ENCODE results near the gene SAE1. TPM values are rescaled to one million over a fixed set of nuclear protein-coding genes. Genes with fewer than 3 reads are reported as not detected.

The SAE1 gene
- total and polyA plus RNA-seq, 2 experiments from 2014 or later, result 143 to 177 TPM

GRCh38 chr19:47151627-47152026 lies 21.0 kb downstream of the SAE1 start:
- Histone ChIP-seq H3K4me2 (ENCODE audit: unreplicated experiment) (no peak overlapping the region), H4K20me1 (ENCODE audit: insufficient read depth) (no peaks in the 10 kb centered on the region), H3K79me2 (ENCODE audit: insufficient read depth) (peaks cover 83% of the 10 kb centered on the region), H3K27ac (no peak overlapping the region), H3K36me3 (ENCODE audit: low read depth) (peaks cover 63% of the 10 kb centered on the region), H3K4me1 (ENCODE audit: insufficient read depth) (no peaks in the 10 kb centered on the region), H3K9ac (no peak overlapping the region), H3F3A (ENCODE audit: insufficient read depth) (peaks cover 5% of the 10 kb centered on the region), H3K27me3 (replicated peaks; ENCODE audit: insufficient read depth) (no peaks in the 10 kb centered on the region), H3K4me3 (no peak overlapping the region), H2AFZ (no peak overlapping the region), H3K9me2 (ENCODE audit: insufficient read depth) (no peaks in the 10 kb centered on the region), H3K9me3 (ENCODE audit: low read depth) (no peaks in the 10 kb centered on the region)
- in situ Hi-C loops (cut with MboI), result no loop called here
- 95 to 100% methylated on average over 3 of the region's 3 CpGs for WGBS, 2 experiments (ENCODE audit: low coverage in 1 of 2, low lambda C conversion rate in 2 of 2, missing lambda C conversion rate in 2 of 2)
- DNase-seq, result no peak
- no peak for TF ChIP-seq EZH2phosphoT487 (IDR thresholded peaks at IDR 0.05; ENCODE audit: insufficient read depth, low read depth)
- no peak for TF ChIP-seq EZH2 (IDR thresholded peaks at IDR 0.05; ENCODE audit: insufficient read depth, poor library complexity, severe bottlenecking)

- Histone ChIP-seq H3K27ac (no peak overlapping the region), H3F3A (ENCODE audit: insufficient read depth) (peaks cover 10% of the 10 kb centered on the region), H3K4me2 (ENCODE audit: unreplicated experiment) (no peak overlapping the region), H3K9ac (no peak overlapping the region), H3K4me1 (ENCODE audit: insufficient read depth) (peaks cover 6% of the 10 kb centered on the region), H3K9me3 (ENCODE audit: low read depth) (no peaks in the 10 kb centered on the region), H3K4me3 (no peak overlapping the region), H3K9me2 (ENCODE audit: insufficient read depth) (no peaks in the 10 kb centered on the region), H4K20me1 (ENCODE audit: insufficient read depth) (no peaks in the 10 kb centered on the region), H3K27me3 (replicated peaks; ENCODE audit: insufficient read depth) (no peaks in the 10 kb centered on the region), H2AFZ (no peak overlapping the region), H3K36me3 (ENCODE audit: low read depth) (peaks cover 64% of the 10 kb centered on the region), H3K79me2 (ENCODE audit: insufficient read depth) (peaks cover 77% of the 10 kb centered on the region)
- in situ Hi-C loops (cut with MboI), result no loop called here
- no peak for TF ChIP-seq EZH2 (IDR thresholded peaks at IDR 0.05; ENCODE audit: insufficient read depth, poor library complexity, severe bottlenecking)
- TF ChIP-seq EZH2phosphoT487 (IDR thresholded peaks at IDR 0.05; ENCODE audit: insufficient read depth, low read depth), result no peak
- no peak for DNase-seq
- 98 to 100% methylated on average over 1 of the region's 1 CpG for WGBS, 2 experiments (ENCODE audit: low coverage in 1 of 2, low lambda C conversion rate in 2 of 2, missing lambda C conversion rate in 2 of 2)
These were observed 21.6 kb downstream of the SAE1 start for GRCh38 chr19:47152205-47152604.

GRCh38 chr19:47152632-47153031 lies 22.0 kb downstream of the SAE1 start:
- in situ Hi-C loops (cut with MboI), result no loop called here
- Histone ChIP-seq H3K9me2 (ENCODE audit: insufficient read depth) (no peaks in the 10 kb centered on the region), H3K4me2 (ENCODE audit: unreplicated experiment) (no peak overlapping the region), H3K4me3 (no peak overlapping the region), H3K9me3 (ENCODE audit: low read depth) (no peaks in the 10 kb centered on the region), H4K20me1 (ENCODE audit: insufficient read depth) (no peaks in the 10 kb centered on the region), H3F3A (ENCODE audit: insufficient read depth) (peaks cover 15% of the 10 kb centered on the region), H3K27ac (no peak overlapping the region), H3K36me3 (ENCODE audit: low read depth) (peaks cover 65% of the 10 kb centered on the region), H2AFZ (no peak overlapping the region), H3K9ac (no peak overlapping the region), H3K4me1 (ENCODE audit: insufficient read depth) (peaks cover 10% of the 10 kb centered on the region), H3K79me2 (ENCODE audit: insufficient read depth) (peaks cover 73% of the 10 kb centered on the region), H3K27me3 (replicated peaks; ENCODE audit: insufficient read depth) (no peaks in the 10 kb centered on the region)
- 89 to 92% methylated on average over 2 of the region's 2 CpGs for WGBS, 2 experiments (ENCODE audit: low coverage in 1 of 2, low lambda C conversion rate in 2 of 2, missing lambda C conversion rate in 2 of 2)
- TF ChIP-seq EZH2 (IDR thresholded peaks at IDR 0.05; ENCODE audit: insufficient read depth, poor library complexity, severe bottlenecking), result no peak
- TF ChIP-seq EZH2phosphoT487 (IDR thresholded peaks at IDR 0.05; ENCODE audit: insufficient read depth, low read depth), result no peak
- DNase-seq, result no peak

- H3K27ac ChIP-seq, result no peak overlapping the region
- in situ Hi-C loops (cut with MboI), result no loop called here
- H3F3A ChIP-seq (ENCODE audit: insufficient read depth), result peaks cover 21% of the 10 kb centered on the region
- 94 to 97% methylated on average over 2 of the region's 2 CpGs for WGBS, 2 experiments (ENCODE audit: low coverage in 1 of 2, low lambda C conversion rate in 2 of 2, missing lambda C conversion rate in 2 of 2)
- H3K4me3 ChIP-seq, result no peak overlapping the region
- no peaks in the 10 kb centered on the region for H3K9me3 ChIP-seq (ENCODE audit: low read depth)
- no peaks in the 10 kb centered on the region for H3K9me2 ChIP-seq (ENCODE audit: insufficient read depth)
- no peak overlapping the region for H3K9ac ChIP-seq
- H2AFZ ChIP-seq, result no peak overlapping the region
- H3K79me2 ChIP-seq (ENCODE audit: insufficient read depth), result peaks cover 66% of the 10 kb centered on the region
- H3K36me3 ChIP-seq (ENCODE audit: low read depth), result peaks cover 60% of the 10 kb centered on the region
- H3K27me3 ChIP-seq (replicated peaks; ENCODE audit: insufficient read depth), result no peaks in the 10 kb centered on the region
- DNase-seq, result no peak
- peaks cover 16% of the 10 kb centered on the region for H3K4me1 ChIP-seq (ENCODE audit: insufficient read depth)
- no peak overlapping the region for H3K4me2 ChIP-seq (ENCODE audit: unreplicated experiment)
- no peaks in the 10 kb centered on the region for H4K20me1 ChIP-seq (ENCODE audit: insufficient read depth)
- TF ChIP-seq EZH2 (IDR thresholded peaks at IDR 0.05; ENCODE audit: insufficient read depth, poor library complexity, severe bottlenecking), result no peak
- TF ChIP-seq EZH2phosphoT487 (IDR thresholded peaks at IDR 0.05; ENCODE audit: insufficient read depth, low read depth), result no peak
These were observed 22.6 kb downstream of the SAE1 start for GRCh38 chr19:47153266-47153665.

DNA sequence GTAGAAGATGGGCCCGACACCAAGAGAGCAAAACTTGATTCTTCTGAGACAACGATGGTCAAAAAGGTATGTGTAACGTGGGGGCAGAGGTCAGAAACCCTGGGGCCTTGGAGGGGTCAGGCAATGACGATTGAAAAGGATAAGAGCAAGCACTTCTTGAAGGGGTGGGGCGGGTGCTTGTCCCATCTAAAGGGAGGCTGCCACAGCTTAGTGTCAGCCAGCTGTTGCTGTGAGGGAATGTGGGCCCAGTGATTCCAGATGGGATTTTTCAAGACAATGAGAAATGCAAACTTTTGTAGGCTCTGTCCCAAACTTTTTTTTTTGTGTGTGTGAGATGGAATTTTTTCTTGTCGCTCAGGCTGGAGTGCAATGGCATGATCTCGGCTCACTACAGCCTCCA lies 24.5 kb downstream of the SAE1 start:
- in situ Hi-C loops (cut with MboI), result no loop called here
- TF ChIP-seq EZH2phosphoT487 (IDR thresholded peaks at IDR 0.05; ENCODE audit: insufficient read depth, low read depth), result no peak
- TF ChIP-seq EZH2 (IDR thresholded peaks at IDR 0.05; ENCODE audit: insufficient read depth, poor library complexity, severe bottlenecking), result no peak
- peaks cover 53% of the 10 kb centered on the region for H3K36me3 ChIP-seq (ENCODE audit: low read depth)
- 49 to 55% methylated on average over 7 of the region's 7 CpGs for WGBS, 2 experiments (ENCODE audit: low coverage in 1 of 2, low lambda C conversion rate in 2 of 2, missing lambda C conversion rate in 2 of 2)
- H3K4me2 ChIP-seq (ENCODE audit: unreplicated experiment), result no peak overlapping the region
- peaks cover 31% of the 10 kb centered on the region for H3K4me1 ChIP-seq (ENCODE audit: insufficient read depth)
- H3F3A ChIP-seq (ENCODE audit: insufficient read depth), result peaks cover 38% of the 10 kb centered on the region
- H3K9me3 ChIP-seq (ENCODE audit: low read depth), result no peaks in the 10 kb centered on the region
- no peaks in the 10 kb centered on the region for H3K27me3 ChIP-seq (replicated peaks; ENCODE audit: insufficient read depth)
- peak; percentile 12 for DNase-seq
- no peak overlapping the region for H2AFZ ChIP-seq
- no peak overlapping the region for H3K9ac ChIP-seq
- no peak overlapping the region for H3K4me3 ChIP-seq
- peaks cover 53% of the 10 kb centered on the region for H3K79me2 ChIP-seq (ENCODE audit: insufficient read depth)
- no peaks in the 10 kb centered on the region for H3K9me2 ChIP-seq (ENCODE audit: insufficient read depth)
- H4K20me1 ChIP-seq (ENCODE audit: insufficient read depth), result no peaks in the 10 kb centered on the region
- no peak overlapping the region for H3K27ac ChIP-seq
